GM18519 (cell line): ENCODE results near the gene RCOR1.
"Not testable (repeated sequence)": the region's sequence is repeated elsewhere in the genome, so short reads cannot be mapped to it uniquely, and the experiment has no call there.

Experiments used
- ATAC-seq: cut with Tn5 transposase; IDR thresholded peaks from one replicate; pipeline ENCODE4 v1.9.1; 2021; ENCODE audit warnings: mild to moderate bottlenecking, moderate library complexity; ENCODE audit not compliant: unreplicated experiment, low FRiP score

Gene RCOR1

DNA sequence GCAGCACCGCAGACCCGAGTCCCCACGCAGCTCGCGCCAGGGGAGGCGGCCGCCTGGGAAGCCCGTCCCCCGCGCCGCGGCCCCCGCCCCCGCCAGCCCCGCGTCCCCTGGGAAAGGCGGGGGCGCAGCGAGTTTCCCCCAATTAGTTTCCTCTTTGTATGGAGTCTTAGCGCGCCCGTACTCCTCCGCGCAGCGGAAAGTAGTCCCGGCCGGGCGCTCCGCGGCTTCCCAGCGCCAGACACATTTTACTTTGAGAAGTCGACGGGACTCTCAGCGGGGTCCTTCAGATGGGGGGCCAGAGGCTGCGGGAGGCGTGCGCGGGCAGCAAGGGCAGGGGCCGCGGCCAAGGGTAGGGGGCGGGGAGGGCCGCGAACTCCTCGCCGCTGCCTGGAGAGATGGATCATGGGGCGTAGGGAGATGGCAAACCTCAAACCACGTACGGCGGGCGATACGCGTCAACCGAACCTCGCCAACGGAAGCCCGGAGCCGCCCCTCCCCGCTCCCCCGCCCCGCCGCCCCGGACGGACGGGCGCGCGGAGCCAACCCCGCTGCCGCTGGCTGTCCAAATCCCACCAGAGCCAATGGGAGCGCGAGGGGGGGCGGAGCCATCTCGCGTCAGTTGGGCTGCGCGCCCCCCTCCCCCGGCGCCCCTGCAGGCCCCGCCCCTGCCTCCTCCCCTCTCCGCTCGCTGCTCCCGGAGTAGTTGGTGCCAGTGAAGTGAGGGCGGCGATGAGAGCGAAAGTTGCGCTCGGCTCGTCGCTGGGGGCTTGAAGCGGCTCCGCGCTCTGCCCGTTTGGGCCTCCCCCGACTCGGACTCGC, at the start of gene RCOR1:
TSS of gene RCOR1 (plus strand) at position 706 of the 819 bp plus-strand sequence. CDS start 238 bp downstream, outside the sequence.
- peak; percentile 48 for ATAC-seq

DNA sequence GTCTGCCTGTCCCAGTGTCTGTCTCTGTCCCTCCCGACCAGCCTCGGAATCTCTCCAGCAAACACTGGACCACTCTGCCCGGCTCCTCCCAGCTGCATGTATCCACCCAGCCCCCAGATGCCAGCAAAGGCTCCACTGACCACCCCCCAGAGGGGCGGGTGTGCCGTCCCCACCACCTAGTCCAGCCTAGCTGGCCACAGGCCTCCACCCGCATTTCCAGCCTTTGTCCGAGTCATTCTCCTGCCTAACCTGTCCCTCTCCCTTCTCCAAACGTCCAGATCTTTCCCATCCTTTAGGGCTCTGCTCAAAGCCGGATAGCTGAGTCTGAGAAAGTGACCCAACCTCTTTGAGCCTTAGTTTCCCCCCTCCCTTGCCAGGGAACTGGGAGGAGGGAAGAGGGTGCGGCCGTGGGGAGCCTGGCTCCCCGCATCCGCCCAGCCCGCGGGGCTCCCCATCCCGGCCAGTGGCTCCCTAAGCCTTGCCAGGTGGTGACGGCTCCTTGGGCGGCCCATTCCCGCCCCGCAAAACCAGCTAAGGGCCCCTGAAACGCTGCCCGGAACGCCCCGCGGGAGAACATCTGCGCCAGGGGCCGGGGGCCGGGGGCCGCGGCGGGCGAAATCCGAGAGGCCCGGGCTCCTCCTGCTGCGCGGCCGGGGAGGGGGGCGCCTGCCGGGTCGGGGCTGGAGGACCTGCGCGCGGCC, 48.3 kb upstream of the RCOR1 start:
- no peak for ATAC-seq

DNA sequence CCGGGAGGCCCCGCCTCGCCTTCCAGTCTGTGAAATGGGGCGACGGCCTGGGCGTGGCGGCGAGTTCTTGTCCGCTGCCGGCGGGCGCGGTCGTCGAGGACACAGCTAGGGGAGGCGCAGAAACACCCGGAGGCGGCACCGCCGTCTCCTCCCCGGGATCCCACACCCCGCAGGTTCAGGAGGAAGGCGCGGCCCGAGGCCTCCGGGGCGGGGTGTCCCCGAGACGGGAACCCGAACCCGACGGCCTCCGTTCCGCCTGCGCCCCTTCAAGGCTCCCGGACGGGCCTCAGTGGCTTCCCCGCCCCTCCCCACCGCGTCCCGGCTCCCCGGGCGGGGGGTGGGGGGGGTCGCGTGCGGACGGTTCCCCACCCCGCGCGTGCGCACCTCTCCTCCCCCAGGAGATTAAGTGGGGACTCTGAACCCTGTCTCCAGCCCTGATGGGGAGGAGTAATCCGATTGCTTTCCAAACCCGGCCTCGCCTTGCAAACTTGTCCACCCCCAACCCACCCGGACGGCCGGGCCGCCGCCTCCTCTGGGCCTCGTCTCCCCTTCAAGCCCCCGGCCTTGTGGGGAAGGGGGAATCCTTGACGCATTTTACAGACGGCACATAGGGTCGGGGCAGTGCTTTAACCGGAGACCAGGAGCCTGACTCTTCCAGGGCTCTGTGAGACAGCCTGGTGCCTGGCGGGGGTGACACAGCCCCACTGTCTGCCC, 47.5 kb upstream of the RCOR1 start:
- no peak for ATAC-seq

DNA sequence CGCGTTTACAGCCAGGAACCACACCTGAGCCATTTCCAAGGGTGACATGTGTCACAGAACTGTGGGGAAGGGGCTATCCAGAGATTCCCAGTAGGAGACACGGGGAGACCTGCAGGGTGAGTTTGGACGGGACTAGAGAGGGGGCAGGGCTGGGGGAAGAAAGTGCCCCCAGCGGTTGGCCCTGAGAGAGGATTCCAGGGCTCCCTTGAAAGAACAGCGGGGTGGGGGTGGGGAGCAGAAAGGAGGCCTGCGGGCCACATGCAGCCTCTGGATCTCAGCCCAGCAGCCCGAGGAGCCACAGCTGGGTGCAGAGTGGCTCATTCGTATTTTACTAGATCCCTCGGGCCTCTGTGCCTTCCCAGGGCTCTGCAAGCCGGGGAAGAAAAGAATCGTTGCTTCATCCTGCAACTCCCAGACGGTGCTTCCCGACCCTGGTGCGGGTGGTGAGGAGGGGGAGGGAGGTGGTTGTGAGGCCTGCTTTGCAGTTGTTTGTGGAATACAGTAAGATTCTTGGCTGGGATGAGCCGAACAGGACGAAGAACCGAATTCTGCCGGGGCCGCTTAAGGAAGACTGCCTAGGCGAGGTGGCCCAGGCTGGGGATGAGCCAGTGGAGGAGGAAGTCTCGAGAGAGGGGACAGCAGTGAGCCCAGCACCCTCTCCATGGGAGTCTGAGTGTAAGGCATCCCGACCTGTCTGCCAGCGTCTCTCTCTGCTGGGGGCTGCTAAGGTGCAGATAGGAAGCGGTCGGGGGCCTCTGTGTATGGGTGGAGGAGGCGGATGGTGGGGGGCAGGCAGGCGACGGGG, 46.8 kb upstream of the RCOR1 start:
- ATAC-seq, result no peak

DNA sequence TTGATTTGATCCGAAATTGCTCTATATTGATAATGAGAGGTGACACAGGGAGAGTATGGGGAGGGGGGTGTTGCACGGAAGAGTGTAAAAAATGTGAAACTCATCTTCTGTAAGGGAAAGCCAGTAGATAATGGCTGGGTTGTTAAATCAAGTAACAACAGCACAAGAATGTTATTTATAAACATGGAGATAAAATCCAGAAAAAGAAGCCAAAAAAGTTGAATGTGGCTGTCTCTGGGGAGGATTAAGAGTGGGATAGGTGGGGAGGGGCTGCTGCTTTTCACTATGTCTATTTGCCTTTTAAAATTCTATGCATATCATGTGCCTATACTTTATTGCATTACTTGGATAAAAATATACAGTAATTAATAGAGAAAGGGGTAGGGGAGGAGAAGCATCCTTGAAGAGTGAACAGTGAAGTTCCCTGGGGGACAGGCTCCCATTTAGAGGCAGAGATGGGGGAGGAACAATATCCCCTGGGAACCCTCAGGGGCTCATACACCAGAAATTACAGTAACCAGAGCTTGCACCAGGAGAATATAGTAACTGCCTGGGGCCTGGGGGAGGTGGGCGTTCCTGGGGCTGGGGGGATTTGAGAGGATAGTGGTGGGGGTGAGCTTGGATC, 43.7 kb upstream of the RCOR1 start:
- ATAC-seq, result no peak

DNA sequence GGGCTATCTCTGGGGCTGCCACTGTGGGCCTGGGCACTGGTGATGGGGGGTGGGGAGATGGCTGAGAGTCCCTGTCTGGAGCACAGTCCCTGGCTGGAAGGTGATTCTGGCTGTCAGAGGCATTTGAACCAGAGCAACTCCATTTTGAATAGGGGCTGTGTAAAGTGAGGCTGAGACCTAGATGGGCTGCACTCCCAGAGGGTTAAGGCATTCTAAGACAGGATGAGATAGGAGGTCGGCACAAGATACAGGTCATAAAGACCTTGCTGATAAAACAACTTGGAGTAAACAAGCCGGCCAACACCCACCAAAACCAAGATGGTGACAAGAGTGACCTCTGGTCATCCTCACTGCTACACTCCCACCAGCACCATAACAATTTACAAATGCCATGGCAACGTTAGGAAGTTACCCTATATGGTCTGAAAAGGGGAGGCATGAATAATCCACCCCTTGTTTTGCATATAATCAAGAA, 41.5 kb upstream of the RCOR1 start:
- ATAC-seq, result not testable (repeated sequence)

DNA sequence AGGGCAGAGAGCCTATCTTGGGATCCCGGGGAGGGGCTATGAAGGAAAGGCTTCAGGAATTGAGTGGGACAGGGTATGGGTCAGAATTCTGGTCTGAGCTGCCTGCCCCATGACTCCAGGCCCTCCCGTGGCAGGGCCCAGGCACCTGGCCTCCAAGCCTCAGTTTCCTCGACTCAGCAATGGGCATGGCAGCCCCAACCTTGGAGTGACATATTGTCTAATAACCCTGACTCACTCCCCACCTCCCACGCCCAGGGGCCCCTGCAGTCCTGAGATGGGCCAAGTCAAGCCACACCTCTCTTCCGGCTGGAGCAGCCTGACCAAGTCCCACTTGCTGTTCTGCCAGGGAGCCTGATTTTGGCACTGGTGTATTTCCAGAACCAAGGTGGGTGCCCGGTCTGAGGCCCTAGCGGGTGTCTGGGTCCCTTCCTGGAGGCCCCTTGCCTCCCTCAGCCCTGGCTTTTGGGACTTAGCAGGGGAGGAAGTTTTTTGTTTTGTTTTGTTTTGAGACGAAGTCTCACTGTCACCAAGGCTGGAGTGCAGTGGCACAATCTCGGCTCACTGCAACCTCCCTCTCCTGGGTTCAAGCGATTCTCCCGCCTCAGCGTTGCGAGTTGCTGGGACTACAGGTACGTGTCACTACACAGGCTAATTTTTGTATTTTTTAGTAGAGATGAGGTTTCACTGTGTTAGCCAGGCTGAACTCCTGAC, 40.3 kb upstream of the RCOR1 start:
- no peak for ATAC-seq

DNA sequence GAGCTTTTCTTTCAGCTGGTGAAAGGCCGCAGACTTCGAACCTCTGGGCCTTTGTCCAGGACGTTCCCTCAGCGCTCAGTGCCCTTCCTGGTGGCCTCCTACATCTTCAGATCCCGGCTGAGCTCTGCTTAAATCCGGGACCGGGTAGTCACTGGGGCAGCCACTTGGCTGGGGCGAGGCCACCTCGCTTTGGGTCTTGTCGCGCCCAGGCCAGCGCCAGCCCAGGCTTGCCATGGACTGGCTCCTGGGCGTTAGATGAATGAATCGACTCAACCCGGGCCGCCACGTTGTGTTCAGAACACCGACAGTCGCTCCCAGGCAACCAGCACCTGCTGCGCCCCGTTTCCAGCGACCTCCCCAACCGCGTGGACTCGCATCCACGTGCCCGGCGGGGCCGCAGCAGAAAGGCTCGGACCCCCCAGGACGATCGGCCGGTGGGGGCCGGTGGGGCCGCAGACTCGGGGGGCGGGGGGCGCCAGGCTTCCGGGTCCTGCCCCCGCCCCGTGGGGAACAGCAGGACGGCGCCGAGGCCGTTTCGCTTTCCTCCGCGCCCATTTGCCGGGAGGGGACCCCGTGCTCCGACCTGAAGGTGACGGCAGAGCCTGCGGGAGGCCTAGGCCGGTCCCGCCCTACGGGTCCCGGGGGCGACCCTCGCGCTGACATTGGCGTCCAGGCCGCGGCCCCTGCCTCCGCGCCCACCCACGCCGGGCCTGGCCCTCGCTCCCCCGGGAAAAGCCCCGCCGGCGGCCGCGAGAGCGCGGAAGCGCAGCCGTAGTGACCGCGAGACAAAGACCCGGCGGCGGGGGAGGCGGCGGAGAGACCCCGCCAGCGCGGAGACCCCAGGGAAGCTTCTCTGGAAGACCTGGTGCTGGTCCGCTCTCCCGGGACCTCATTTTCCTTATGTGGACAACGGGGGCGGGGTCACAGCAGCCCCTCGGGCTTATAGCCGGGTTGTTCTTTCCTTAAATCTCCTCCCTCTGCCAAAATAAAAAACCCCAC, 37.3 kb upstream of the RCOR1 start:
- no peak for ATAC-seq

DNA sequence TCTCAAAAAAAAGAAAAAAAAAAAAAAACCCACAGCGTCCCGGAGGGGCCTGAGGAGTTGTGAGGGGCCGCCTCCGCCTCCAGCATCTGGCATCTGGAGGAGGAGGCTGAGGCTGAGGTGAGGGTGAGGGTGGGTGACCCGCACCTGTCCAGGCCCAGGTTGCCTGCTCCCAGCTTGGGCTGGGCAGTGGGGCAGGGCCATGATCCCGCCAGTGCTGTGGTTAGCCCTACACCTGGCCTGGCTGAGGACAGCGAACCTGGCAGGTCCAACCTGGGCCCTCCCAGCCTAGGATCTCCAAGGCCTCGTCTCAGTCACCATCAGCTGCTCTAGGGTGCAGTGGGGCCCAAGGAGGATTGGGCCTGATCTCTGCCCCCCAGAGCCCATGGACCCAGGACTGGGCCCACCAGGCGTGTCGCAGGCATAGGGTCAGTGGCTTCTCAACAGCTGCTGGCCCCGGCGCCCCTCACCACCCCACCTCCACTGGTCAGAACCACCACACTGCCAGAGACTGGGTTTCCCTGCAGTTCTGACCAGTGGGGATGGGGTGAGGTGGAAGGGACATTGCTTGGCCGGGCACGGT, 36.3 kb upstream of the RCOR1 start:
- ATAC-seq, result no peak

DNA sequence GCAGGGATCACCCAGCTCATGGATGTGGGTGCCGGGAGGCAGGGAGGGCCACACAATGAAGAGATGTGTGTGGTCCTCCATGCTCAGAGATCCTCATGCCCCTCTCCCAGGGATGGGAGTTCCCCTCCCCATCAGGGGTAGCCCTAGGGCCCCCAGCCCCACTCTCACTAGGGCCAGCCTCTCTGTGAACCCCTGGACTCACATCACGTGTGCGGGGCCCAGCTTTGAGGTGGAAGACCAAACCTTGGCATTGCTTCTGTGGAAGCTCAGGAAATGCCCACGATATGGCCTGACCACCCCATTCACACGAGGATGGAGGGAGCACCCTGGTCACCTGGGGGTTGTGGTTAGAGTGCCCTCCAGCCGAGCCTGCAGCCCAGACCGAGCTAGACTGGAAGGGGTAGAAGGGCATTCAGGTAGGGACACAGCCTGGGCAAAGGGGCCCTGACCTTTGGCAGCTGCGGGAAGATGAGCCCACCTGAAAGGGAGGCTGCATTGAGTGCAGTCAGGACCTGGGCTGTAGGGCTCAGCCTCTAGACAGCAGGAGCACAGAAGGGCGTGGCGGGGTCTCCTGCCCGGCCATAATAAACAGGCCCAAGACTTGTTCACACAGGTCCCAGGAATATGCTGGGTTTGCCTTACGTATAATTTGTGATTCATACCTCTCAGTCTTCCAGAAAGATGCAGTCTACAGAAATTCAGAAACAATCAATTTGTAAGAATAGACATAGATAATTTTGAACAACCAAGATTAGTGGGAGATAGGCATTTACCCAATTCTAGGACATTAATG, 34.8 kb upstream of the RCOR1 start:
- no peak for ATAC-seq

DNA sequence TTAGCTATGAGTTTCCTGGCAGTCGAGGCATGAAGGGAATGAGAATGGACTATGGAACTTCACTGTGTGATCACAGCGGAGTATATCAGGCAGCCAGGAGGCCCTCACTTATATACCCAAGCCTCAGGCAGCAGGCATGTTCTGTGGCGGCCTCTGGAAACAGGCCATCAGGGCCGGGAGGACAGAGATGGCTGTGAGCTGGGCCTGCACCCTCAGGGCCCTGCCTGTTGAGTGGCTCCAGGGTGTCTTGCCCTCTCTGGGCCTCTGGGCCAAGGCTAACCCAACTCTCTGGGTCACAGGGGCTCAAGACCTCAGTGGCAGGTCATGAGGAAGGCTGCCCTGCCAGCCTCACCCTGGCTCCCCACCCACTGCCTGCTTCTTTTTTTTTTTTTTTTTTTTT, 33.9 kb upstream of the RCOR1 start:
- no peak for ATAC-seq

DNA sequence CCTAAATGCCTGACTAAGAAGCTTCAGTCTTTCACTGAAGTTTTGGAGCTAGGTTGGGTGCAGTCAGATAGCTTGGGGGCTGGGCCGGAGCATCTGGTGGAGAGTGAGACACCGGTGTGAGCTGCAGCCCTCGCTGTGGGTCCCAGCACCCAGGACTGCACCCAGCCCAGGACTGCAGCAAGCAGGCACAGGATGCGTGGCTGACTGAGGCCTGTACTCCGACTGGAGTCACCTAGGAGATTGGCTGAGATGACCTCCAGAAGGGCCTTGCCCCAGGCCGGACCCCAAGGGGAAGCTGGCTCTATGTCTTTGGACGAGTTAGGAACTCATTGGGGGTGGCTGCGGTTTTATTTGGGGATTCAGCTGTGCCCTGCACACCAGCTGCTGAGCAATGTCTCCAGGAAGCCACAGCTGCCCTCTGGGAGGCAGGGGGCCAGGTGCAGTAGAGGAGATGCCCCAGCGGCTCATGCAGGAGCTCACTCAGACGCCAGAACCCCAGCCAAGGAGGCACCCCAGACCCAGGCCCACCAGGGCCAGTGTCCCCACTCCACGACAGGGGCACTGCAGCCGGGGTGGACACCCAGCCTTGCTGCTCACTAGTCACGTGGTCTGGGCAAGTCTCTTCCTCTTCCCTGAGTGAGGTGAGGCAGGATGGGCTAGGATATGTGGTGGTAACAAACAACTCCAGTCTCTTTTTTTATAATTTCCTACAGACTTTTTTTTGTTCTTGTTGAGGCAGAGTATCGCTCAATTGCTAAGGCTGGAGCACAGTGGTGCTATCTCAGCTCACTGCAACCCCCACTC, 31.8 kb upstream of the RCOR1 start:
- no peak for ATAC-seq

DNA sequence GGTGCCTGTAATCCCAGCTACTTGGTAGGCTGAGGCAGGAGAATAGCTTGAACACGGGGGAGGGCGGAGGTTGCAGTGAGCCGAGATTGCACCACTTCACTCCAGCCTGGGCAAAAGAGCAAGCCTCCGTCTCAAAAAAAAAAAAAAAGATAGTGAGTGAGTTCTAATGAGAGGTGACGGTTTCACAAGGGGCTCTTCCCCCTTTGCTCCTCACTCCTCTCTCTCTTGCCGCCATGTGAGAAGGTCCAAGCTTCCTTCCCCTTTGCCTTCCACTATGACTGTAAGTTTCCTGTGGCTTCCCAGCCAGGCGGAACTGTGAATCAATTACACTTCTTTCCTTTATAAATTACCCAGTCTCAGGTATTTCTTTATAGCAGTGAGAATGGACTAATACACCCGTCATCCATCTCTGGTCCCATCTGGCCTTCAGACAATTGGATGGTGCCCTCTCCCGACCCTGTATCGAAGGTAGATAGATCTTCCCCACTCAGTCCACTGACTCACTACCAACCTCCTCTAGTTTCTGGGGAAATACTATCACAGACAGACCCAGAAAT, 27.0 kb upstream of the RCOR1 start:
- no peak for ATAC-seq

DNA sequence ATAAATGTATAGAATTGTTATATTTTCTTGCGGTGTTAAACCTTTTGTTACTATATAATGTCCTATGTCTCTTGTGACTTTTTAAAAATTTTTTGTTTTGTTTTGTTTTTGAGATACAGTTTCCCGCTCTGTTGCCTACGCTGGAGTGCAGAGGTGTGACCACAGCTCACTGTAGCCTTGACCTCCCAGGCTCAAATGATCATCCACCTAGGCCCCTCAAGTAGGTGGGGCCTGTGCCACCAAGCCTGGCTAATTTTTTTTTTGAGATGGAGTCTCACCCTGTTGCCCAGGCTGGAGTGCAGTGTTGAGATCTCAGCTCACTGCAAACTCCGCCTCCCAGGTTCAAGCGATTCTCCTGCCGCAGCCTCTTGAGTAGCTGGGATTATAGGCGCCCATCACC, 26.5 kb upstream of the RCOR1 start:
- no peak for ATAC-seq

DNA sequence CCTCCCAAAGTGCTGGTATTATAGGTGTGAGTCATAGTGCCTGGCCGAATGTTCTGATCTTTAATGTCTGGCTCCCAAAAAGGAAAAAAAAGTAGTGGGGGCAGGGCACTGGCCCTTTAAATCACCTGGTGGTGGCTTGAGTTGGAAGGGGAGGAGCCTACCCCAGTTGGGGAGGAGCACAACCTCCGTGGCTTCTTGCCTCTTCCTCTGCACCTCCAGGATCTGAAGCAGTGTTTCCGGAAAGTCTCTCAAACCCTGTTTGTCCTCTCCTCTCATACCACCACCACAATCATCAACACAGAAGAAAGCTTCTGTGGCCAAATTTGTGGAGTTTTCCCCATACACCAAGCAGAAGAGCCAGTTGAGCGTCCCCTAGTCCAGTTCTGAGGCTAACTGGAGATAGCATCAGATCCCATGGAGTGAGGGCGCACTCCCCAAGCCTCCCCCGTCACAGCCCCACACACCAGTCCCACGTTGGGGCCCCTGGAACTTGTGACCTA, 24.3 kb upstream of the RCOR1 start:
- no peak for ATAC-seq
